HepG2 (cell line): ENCODE data around the gene PHKG2. TPM values are rescaled to one million over a fixed set of nuclear protein-coding genes. Genes with fewer than 3 reads are reported as not detected.

Experiments used
- ADNP ChIP-seq: sonication (generic); formaldehyde crosslinking; IDR thresholded peaks from 2 replicates; pipeline ENCODE4 v1.4.0; 2020; ENCODE audit warnings: missing genetic modification reagents
- CERS6 ChIP-seq: sonication (generic); formaldehyde crosslinking; IDR thresholded peaks from 2 replicates; pipeline ENCODE4 v1.5.0; 2020; ENCODE audit warnings: missing genetic modification reagents
- ESRRA ChIP-seq: sonication (generic); formaldehyde crosslinking; IDR thresholded peaks from 2 replicates; pipeline ENCODE4 v1.5.1; 2020; ENCODE audit warnings: mild to moderate bottlenecking, low read depth, missing genetic modification reagents
- GPN1 ChIP-seq: sonication (generic); formaldehyde crosslinking; IDR thresholded peaks from 2 replicates; pipeline ENCODE4 v1.5.1; 2020; ENCODE audit warnings: missing genetic modification reagents, borderline replicate concordance
- HOXA5 ChIP-seq: sonication (generic); formaldehyde crosslinking; IDR thresholded peaks from 2 replicates; pipeline ENCODE4 v1.4.0; 2020; ENCODE audit warnings: missing genetic modification reagents
- SNAI1 ChIP-seq: sonication (generic); formaldehyde crosslinking; IDR thresholded peaks from 2 replicates; pipeline ENCODE4 v1.5.0; 2020; ENCODE audit warnings: mild to moderate bottlenecking, missing genetic modification reagents, borderline replicate concordance
- TBP ChIP-seq: sonication (generic); formaldehyde crosslinking; IDR thresholded peaks from 2 replicates; pipeline ENCODE4 v1.5.0; 2020; ENCODE audit warnings: missing genetic modification reagents
- XRCC5 ChIP-seq: fragments of 200-400 bp; formaldehyde crosslinking; optimal IDR thresholded peaks from 2 replicates; pipeline ENCODE3; 2017; ENCODE audit warnings: mild to moderate bottlenecking, low read length
- ZBTB7A ChIP-seq: sonication (generic); formaldehyde crosslinking; IDR thresholded peaks from 2 replicates; pipeline ENCODE4 v1.8.0; 2022; ENCODE audit warnings: mild to moderate bottlenecking, missing genetic modification reagents
- ZFYVE20 ChIP-seq: sonication (generic); formaldehyde crosslinking; IDR thresholded peaks from 2 replicates; pipeline ENCODE4 v1.8.0; 2023; ENCODE audit warnings: low read depth, mild to moderate bottlenecking, moderate library complexity, missing genetic modification reagents, borderline replicate concordance
- ZNF160 ChIP-seq: sonication (generic); formaldehyde crosslinking; IDR thresholded peaks from 2 replicates; pipeline ENCODE4 v1.8.0; 2022; ENCODE audit warnings: mild to moderate bottlenecking, inconsistent platforms, missing genetic modification reagents
- ZNF367 ChIP-seq: sonication (generic); formaldehyde crosslinking; IDR thresholded peaks from 2 replicates; pipeline ENCODE4 v1.4.0; 2020; ENCODE audit warnings: missing genetic modification reagents, borderline replicate concordance
- ZNF558 ChIP-seq: sonication (generic); formaldehyde crosslinking; IDR thresholded peaks from 2 replicates; pipeline ENCODE4 v1.9.0; 2022; ENCODE audit warnings: mild to moderate bottlenecking, missing genetic modification reagents, borderline replicate concordance
- ZNF788 ChIP-seq: sonication (generic); formaldehyde crosslinking; IDR thresholded peaks from 2 replicates; pipeline ENCODE4 v1.5.0; 2020; ENCODE audit warnings: mild to moderate bottlenecking, missing genetic modification reagents, borderline replicate concordance
- ZSCAN12 ChIP-seq: sonication (generic); formaldehyde crosslinking; IDR thresholded peaks from 2 replicates; pipeline ENCODE4 v1.9.0; 2021; ENCODE audit warnings: mild to moderate bottlenecking, missing genetic modification reagents
- ZSCAN22 ChIP-seq: sonication (generic); formaldehyde crosslinking; IDR thresholded peaks from 2 replicates; pipeline ENCODE4 v1.4.0; 2020; ENCODE audit warnings: mild to moderate bottlenecking, missing genetic modification reagents
- polyA plus RNA-seq, 8 experiments: library from polyadenylated mRNA; depleted of rRNA in 3 of 8; stranded (reverse) in 7 of 8; unstranded in 1 of 8; fragments of >200 nt; fragmentation: Illumina TruSeq in 4 of 8; extraction: Trizol in 4 of 8; gene quantifications; 2 replicates each; pipeline versions ENCODE4 v1.2.1 to v1.2.3, GENCODE V29; 2011 to 2016; ENCODE audit warnings: low read depth in 4 of 8, missing spikeins in 1 of 8, mixed read lengths in 1 of 8; ENCODE audit not compliant: insufficient read depth in 1 of 8
- total RNA-seq, 5 experiments: library from RNA; depleted of rRNA; stranded (reverse); fragments of >200 nt; fragmentation: Illumina TruSeq; extraction: Trizol; gene quantifications; 2 replicates each; pipeline ENCODE4 v1.2.3, GENCODE V29; 2016; ENCODE audit warnings: low read depth in 1 of 5
- TF ChIP-seq, protein P1 (sequence below): sonication (generic); formaldehyde crosslinking; IDR thresholded peaks from 2 replicates; pipeline ENCODE4 v1.4.0; 2020; ENCODE audit warnings: missing genetic modification reagents
- TF ChIP-seq, protein P2 (sequence below): sonication (generic); formaldehyde crosslinking; IDR thresholded peaks from 2 replicates; pipeline ENCODE4 v1.8.0; 2022; ENCODE audit warnings: mild to moderate bottlenecking, missing genetic modification reagents, borderline replicate concordance
- TF ChIP-seq, protein P3 (sequence below): sonication (generic); formaldehyde crosslinking; IDR thresholded peaks from 2 replicates; pipeline ENCODE4 v1.5.0; 2020; ENCODE audit warnings: mild to moderate bottlenecking, missing genetic modification reagents
- TF ChIP-seq, protein P4 (sequence below): sonication (generic); formaldehyde crosslinking; IDR thresholded peaks from 2 replicates; pipeline ENCODE4 v1.4.0; 2020; ENCODE audit warnings: missing genetic modification reagents

The PHKG2 gene
- total and polyA plus RNA-seq, 2 of the 13 experiments (the other 11 are each of a cell fraction or from before 2014, with no cell fraction given): 37.4 to 42.1 TPM

DNA sequence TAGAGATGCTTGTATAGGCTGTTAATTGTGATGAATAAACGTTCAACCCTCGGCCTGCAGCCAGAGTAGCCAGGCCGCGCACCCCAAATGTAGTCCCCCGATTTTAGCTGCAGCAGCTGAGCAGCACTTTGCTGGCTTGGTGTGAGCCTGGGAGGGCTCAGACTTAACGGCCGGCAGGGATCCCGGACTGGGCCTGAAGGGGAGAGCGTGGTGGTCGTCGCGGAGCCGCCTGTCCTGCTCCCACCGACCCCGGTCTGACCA lies 26.8 kb downstream of the PHKG2 start (continued):
- TF ChIP-seq, protein P1, sequence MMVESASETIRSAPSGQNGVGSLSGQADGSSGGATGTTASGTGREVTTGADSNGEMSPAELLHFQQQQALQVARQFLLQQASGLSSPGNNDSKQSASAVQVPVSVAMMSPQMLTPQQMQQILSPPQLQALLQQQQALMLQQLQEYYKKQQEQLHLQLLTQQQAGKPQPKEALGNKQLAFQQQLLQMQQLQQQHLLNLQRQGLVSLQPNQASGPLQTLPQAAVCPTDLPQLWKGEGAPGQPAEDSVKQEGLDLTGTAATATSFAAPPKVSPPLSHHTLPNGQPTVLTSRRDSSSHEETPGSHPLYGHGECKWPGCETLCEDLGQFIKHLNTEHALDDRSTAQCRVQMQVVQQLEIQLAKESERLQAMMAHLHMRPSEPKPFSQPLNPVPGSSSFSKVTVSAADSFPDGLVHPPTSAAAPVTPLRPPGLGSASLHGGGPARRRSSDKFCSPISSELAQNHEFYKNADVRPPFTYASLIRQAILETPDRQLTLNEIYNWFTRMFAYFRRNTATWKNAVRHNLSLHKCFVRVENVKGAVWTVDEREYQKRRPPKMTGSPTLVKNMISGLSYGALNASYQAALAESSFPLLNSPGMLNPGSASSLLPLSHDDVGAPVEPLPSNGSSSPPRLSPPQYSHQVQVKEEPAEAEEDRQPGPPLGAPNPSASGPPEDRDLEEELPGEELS (CRISPR knock-in tag): peak; percentile 36; the same call in 1 of the 2 replicates
- 0 out of 2 replicates have a peak, but pooled peaks have one; percentile 92 for TF ChIP-seq TBP (CRISPR knock-in tag)
- TF ChIP-seq ZSCAN12 (CRISPR knock-in tag): peak; percentile 45; the same call in 1 of the 2 replicates
- TF ChIP-seq ESRRA (CRISPR knock-in tag): peak; percentile 18
- 0 out of 2 replicates have a peak, but pooled peaks have one; percentile 64 for TF ChIP-seq SNAI1 (CRISPR knock-in tag)
- TF ChIP-seq ZSCAN22: no peak
- no peak for TF ChIP-seq ZNF558 (CRISPR knock-in tag)
- TF ChIP-seq, protein P2, sequence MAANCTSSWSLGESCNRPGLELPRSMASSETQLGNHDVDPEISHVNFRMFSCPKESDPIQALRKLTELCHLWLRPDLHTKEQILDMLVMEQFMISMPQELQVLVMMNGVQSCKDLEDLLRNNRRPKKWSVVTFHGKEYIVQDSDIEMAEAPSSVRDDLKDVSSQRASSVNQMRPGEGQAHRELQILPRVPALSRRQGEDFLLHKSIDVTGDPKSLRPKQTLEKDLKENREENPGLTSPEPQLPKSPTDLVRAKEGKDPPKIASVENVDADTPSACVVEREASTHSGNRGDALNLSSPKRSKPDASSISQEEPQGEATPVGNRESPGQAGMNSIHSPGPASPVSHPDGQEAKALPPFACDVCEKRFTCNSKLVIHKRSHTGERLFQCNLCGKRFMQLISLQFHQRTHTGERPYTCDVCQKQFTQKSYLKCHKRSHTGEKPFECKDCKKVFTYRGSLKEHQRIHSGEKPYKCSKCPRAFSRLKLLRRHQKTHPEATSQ: no peak
- no peak for TF ChIP-seq HOXA5 (CRISPR knock-in tag)
- 0 out of 2 replicates have a peak, but pooled peaks have one; percentile 10 for TF ChIP-seq ADNP (CRISPR knock-in tag)
- TF ChIP-seq, protein P3, sequence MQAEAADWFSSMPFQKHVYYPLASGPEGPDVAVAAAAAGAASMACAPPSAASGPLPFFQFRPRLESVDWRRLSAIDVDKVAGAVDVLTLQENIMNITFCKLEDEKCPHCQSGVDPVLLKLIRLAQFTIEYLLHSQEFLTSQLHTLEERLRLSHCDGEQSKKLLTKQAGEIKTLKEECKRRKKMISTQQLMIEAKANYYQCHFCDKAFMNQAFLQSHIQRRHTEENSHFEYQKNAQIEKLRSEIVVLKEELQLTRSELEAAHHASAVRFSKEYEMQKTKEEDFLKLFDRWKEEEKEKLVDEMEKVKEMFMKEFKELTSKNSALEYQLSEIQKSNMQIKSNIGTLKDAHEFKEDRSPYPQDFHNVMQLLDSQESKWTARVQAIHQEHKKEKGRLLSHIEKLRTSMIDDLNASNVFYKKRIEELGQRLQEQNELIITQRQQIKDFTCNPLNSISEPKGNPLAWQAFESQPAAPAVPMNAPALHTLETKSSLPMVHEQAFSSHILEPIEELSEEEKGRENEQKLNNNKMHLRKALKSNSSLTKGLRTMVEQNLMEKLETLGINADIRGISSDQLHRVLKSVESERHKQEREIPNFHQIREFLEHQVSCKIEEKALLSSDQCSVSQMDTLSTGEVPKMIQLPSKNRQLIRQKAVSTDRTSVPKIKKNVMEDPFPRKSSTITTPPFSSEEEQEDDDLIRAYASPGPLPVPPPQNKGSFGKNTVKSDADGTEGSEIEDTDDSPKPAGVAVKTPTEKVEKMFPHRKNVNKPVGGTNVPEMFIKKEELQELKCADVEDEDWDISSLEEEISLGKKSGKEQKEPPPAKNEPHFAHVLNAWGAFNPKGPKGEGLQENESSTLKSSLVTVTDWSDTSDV (CRISPR knock-in tag): peak; percentile 21; the same call in 1 of the 2 replicates
- peak; percentile 65; the same call in 1 of the 2 replicates for TF ChIP-seq GPN1 (CRISPR knock-in tag)
- peak; percentile 77 for TF ChIP-seq ZBTB7A (CRISPR knock-in tag)
- TF ChIP-seq XRCC5: no peak
- 0 out of 2 replicates have a peak, but pooled peaks have one; percentile 53 for TF ChIP-seq ZNF160 (CRISPR knock-in tag)
- TF ChIP-seq ZNF367: 0 out of 2 replicates have a peak, but pooled peaks have one; percentile 50
- TF ChIP-seq ZFYVE20: 0 out of 2 replicates have a peak, but pooled peaks have one; percentile 20
- TF ChIP-seq, protein P4, sequence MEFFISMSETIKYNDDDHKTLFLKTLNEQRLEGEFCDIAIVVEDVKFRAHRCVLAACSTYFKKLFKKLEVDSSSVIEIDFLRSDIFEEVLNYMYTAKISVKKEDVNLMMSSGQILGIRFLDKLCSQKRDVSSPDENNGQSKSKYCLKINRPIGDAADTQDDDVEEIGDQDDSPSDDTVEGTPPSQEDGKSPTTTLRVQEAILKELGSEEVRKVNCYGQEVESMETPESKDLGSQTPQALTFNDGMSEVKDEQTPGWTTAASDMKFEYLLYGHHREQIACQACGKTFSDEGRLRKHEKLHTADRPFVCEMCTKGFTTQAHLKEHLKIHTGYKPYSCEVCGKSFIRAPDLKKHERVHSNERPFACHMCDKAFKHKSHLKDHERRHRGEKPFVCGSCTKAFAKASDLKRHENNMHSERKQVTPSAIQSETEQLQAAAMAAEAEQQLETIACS (CRISPR knock-in tag): 0 out of 2 replicates have a peak, but pooled peaks have one; percentile 8
- no peak; the same call in 1 of the 2 replicates for TF ChIP-seq ZNF788 (CRISPR knock-in tag)
- TF ChIP-seq CERS6 (CRISPR knock-in tag): peak; percentile 51; the same call in 1 of the 2 replicates
